GM21717 (cell line): ENCODE measurements around the gene EPB41L3.
"Not testable (repeated sequence)": the region's sequence is repeated elsewhere in the genome, so short reads cannot be mapped to it uniquely, and the experiment has no call there.

Experiments used
- ATAC-seq: cut with Tn5 transposase; IDR thresholded peaks from one replicate; pipeline ENCODE4 v1.9.1; 2021; ENCODE audit warnings: mild to moderate bottlenecking, moderate library complexity; ENCODE audit not compliant: unreplicated experiment

EPB41L3 gene

DNA sequence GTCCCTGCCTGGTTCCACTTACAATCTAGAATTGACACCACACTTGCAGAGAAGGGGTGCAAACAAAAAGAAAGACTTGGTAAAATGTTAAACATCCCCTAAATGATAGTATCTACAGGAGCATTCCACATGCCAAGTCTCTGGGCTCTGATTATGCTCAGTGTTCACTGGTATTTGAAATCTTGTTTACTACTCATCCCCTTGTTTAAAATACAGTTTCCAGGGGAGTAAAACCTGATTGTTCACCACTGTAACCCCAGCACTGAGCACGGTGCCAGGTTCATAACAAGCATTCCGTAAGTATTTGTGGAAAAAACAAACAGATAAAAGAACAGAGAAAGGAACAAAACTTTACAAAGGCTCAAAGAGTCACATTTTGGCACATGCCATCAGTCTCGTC is 11.7 kb downstream of the EPB41L3 start:
- ATAC-seq: no peak

DNA sequence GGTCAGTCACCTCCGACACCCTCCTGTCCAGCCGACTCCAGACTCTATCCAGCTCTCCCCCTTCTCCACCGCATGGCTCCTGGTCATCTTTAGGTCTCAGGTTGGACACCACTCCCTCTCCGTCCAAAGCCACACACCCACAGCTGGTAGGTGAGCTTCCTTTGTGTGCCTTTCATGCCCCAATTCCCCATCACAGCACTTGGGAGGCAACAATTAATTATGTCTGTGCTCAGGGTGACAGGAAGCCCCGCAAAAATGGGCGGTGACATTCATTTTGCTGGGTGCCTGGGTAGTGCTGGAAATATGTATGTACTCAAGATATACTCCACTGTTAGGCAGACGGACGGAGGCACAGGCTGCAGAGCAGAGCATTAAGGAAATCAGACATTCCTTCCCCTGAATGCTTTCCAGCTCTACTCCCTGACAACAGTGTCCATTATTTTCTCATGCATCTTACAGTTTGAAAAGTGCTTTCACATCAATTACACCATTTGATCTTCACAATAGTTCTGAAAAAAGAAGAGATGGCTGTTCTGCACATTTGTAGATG is 13.1 kb downstream of the EPB41L3 start:
- ATAC-seq: no peak

DNA sequence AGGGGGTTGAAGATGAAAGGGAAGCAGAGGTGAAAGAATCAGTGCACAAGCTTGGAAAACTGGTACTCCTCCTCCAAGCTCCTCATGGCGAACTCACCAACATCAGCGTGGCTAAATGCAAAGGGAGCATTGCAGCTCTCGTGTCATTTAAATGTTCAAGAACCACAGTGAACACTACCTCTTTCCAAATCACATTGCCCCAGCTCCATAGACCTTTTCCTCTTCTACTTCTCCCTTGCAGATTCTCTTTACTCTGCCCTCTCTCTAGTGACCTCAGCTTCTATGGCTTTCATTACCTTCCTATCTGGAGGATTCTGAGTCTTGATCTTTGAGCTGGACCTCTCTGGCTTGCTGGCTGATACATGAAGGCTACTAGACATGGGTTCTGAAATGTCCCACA is 14.3 kb downstream of the EPB41L3 start:
- no peak for ATAC-seq

GRCh38 chr18:5527603-5528002 is 16.2 kb downstream of the EPB41L3 start:
- ATAC-seq: no peak

- no peak for ATAC-seq
Measured at GRCh38 chr18:5524660-5525059, 19.1 kb downstream of the EPB41L3 start.

- no peak for ATAC-seq
Measured at GRCh38 chr18:5521000-5521399, 22.8 kb downstream of the EPB41L3 start.

- ATAC-seq: no peak
Measured at GRCh38 chr18:5520464-5520863, 23.3 kb downstream of the EPB41L3 start.

DNA sequence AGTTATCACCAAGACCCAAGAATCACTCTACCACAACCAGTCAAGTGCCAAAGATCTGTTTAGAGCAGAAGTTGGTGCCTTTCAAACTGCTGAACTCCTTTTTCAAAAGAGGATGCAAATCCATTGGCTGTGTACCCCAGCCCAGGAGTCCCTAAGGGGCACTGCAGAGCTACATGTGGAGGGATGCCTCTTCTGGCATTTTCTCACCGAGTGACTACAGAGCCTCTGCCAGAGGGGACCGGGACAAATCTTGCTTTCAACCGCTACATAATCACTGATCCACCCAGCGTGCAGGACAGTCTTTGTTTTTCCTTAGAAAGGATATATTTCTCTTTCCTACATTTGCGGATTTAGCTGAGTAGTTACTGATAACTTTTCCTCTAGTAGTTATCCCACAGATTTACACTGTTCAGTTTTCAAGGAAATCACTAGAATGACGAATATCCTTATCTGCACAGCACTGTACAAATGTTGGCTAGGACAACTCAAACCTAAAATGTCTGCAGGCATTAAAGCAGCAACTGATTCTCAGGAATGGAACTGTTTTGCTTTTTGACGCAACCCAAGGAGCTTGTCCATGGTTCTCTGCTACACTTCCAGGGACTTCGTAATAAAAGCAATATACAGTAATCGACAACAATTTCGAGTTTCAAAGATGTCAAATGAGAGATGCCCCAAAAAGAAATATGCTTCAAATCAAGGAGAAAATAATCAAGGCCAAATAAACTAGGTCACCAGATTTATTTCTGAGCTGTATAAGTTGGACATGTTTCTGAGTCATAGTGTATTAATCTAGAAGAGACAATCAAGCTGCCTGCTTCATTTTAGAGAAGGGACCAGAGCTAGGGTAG is 24.1 kb downstream of the EPB41L3 start:
- ATAC-seq: no peak

DNA sequence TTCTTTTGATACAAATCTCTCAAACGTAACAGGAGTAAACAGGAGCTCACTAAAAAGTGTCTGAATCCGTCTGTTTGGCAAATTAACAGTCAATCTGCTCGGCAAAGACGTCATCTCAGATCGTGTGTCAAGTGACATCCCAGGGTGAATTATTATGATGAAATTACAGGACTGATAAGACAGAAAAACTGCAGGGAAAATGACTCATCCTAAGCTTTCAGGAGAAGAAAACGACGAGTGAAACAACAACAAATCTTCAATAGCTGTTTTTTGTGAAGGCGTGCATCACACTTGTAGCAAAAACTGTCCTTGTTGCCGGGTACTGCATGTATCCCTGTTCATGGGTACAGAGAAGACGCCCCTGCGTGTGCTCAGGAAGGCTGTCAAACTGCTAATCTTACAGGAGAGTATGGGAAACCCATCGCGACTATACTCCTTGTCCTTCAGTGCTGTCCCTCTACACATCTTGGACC is 24.9 kb downstream of the EPB41L3 start:
- ATAC-seq: no peak

DNA sequence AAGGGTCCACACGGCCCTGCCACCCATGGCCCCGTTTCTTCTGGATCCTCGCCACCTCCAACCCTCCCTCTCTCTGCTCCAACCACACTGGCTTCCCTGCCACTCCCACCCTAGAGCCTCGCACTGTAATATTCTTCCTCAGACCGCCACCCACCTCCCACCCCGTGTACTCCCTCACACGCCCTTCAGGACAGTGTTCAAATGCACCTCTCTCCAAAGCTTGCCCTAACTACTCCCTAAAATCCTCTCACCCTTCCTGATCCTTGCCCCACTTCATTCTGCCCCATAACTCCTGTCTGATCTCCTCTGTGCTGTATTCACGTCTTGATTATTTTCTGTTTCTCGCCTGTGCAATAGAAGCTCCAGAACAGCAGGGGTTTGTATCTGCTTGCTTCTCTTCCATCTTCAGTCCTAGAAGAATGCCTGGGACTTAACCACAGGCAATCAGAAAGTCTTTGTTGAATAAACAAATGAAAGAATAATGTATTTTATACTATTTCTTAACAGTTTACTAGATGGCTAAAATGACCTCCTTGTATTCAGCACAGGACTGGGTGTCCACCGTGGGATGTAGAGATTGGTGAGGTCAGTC is 25.5 kb downstream of the EPB41L3 start:
- ATAC-seq: no peak

- no peak for ATAC-seq
Measured at GRCh38 chr18:5516841-5517240, 27.0 kb downstream of the EPB41L3 start.

GRCh38 chr18:5515011-5515784 is 28.6 kb downstream of the EPB41L3 start:
- ATAC-seq: no peak

DNA sequence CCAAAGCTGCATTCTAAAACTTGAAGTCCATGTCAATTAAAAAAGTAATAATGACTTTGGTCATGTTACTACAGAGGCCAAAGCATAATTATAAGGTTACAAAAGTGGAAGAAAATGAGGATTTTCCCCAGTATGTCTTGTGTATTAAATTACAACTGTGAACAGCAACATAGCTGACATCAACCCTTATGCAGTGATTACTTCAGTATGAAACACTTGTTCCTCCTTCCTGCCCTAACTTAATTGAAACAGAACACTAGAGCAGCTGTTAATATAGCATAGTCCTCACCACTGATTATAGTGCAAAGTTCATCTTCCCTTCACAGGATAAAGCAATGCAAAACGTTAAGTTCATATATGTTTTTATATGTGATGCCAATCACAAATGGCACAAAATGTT is 29.9 kb downstream of the EPB41L3 start:
- no peak for ATAC-seq

GRCh38 chr18:5512176-5512575 is 31.6 kb downstream of the EPB41L3 start:
- no peak for ATAC-seq

- ATAC-seq: not testable (repeated sequence)
Measured at GRCh38 chr18:5511541-5511940, 32.3 kb downstream of the EPB41L3 start.

DNA sequence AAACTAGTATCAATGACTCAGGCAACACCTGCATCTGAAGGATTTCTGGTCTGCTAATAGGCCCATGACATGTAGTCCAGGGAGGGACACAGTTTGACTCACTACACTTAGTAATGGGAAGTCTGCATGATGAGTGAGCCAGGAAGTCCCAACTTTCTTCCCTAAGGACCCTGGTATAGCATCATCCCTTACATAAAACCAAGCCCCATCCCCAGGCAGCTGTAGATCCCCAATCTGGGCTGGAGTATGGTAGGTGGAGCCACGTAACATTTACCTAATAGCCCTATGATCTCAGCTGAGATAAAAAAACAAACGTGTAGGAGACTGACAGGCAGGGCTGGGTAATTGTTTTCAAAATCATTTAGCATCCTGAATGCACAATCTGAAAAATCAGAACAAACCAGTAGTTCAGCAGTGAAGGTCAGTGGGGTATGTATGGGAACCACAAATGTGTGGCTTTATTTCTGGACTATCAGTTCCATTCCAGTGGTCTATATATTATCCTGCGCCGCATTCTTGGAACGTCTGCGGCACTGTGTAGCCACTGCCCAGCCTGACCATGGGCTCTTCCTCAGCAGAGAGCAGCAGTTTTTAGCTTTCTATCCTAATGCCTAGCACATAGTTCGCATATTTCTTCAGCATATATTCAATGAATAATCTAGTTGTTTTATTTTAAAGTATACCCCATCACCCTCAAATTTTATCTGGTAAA is 33.5 kb downstream of the EPB41L3 start:
- ATAC-seq: no peak

DNA sequence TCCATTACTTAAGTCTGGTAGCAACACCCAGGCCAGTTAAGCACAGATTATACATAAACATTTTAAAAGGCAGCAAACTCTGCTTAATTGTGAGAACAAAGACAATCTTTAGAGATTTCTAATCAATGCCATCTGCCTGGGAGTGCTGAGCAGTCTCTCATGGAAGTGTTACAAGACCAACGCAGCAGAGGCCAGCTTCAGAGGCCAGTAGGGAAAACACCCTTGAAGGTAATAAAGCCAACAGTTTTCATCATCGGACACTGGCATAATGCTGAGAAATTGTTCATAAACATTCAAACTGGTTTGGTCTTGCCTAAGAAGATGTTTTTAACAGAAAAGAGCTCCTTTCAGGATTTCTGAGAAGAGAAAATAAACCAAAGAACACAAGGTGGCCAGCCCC is 35.0 kb downstream of the EPB41L3 start:
- ATAC-seq: no peak

DNA sequence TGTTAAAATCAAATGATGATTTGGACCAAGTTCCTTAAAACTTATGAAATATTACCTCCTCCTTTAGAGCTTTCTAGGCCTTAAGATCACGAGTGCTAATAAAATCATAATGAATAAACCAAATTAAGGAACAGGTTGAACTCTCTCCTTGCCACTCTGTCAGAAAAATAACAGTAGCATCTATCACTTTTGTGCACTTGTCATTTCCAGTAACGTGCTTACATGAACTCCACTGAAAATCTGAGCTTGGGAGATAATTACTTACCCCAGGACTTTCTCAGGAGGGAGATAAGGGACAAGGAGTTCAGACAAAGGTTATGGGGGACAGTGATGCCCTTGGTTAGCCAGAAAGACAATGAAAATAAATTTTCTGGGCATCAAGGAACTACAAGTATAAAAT is 36.0 kb downstream of the EPB41L3 start:
- ATAC-seq: no peak

DNA sequence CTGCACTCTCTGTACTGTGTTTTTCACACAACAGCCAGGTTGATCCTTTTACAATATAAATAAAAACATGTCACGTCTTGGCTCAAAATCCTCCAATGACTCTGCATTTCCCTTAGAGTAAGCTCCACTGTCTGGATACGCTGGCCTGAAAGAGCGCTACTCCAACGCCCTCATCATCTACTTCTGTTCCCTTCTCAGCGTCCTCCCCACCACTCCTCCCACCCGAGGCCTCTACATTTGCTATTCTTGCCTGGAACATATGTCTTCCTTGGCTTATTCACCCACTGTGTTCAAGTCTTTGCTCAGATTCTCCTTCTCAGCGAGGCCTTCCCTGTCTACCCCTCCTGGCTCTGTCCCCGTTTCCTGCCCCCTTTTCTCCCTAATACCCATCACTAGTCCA is 37.6 kb downstream of the EPB41L3 start:
- ATAC-seq: no peak

DNA sequence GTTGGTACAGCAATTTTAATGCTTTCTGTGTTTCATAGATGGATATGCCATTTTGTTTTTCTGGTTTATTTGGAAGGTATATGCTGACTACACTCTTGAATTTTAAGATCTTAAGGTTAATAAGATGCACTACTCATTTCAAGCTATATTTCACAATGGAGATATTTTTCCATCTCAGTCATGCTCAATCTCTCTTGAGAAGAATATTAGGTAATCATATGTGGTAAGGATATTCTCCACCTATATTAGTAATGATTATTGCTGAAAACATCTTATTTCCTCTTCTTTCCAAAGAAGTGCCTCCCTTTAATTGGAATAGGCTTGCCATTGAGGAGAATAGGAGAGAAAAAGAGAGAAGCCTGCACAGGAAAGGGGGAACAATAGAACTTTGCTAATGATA is 40.1 kb downstream of the EPB41L3 start:
- no peak for ATAC-seq
